SK-N-SH (cell line): ENCODE measurements around the gene NRG3. TPM values are rescaled to one million over a fixed set of nuclear protein-coding genes. Genes with fewer than 3 reads are reported as not detected.

ENCODE experiments used
- CTCF ChIA-PET: fragments of 300-600, 350-600 bp; formaldehyde crosslinking; extraction: SDS; loops from one replicate; lab custom pipeline; 2021; lab: Yijun Ruan, JAX
- POLR2A ChIA-PET: fragments of 350-600 bp; sonication (Branson Sonifier 250); formaldehyde crosslinking; extraction: SDS; loops from one replicate; lab custom pipeline; 2020; ENCODE audit warnings: antibody characterized with exemption, inconsistent platforms; lab: Yijun Ruan, JAX
- DNase-seq: peaks from one replicate; pipeline ENCODE4 v3.0.0; 2012
- H2AFZ ChIP-seq: fragments of 200-600 bp; sonication (generic); 2 replicates; pipeline ENCODE4 v1.8.1; 2016; ENCODE audit warnings: antibody characterized with exemption, mild to moderate bottlenecking, low read depth
- H3F3A ChIP-seq: fragments of 200-600 bp; sonication (generic); replicated peaks from 2 replicates; pipeline ENCODE3; 2016; ENCODE audit warnings: antibody characterized with exemption, mild to moderate bottlenecking; ENCODE audit not compliant: insufficient read depth
- H3K27ac ChIP-seq, 2 experiments: fragments of 200-500 bp in 1 of 2; fragments of 200-600 bp in 1 of 2; sonication (Bioruptor generic) in 1 of 2; sonication (generic), shearing (Covaris generic) in 1 of 2; 2 replicates each; pipeline versions ENCODE4 v1.5.1 to v1.6.1; 2014 to 2016; ENCODE audit warnings: low read depth in 2 of 2, inconsistent platforms in 1 of 2, low read length in 1 of 2, mild to moderate bottlenecking in 1 of 2, mixed read lengths in 1 of 2
- H3K27me3 ChIP-seq: fragments of 200-600 bp; sonication (generic), shearing (Covaris generic); 2 replicates; pipeline ENCODE4 v1.6.1; 2016; ENCODE audit warnings: mixed run types; ENCODE audit not compliant: insufficient read depth
- H3K36me3 ChIP-seq, 2 experiments: fragments of 200-500 bp in 1 of 2; fragments of 200-600 bp in 1 of 2; sonication (Bioruptor generic) in 1 of 2; sonication (generic) in 1 of 2; replicated peaks in 1 of 2; 2 replicates each; pipeline versions ENCODE3 to v1.5.1; 2014 to 2016; ENCODE audit warnings: low read length in 1 of 2, mild to moderate bottlenecking in 1 of 2; ENCODE audit not compliant: insufficient read depth in 2 of 2, control insufficient read depth in 1 of 2
- H3K4me1 ChIP-seq, 2 experiments: fragments of 200-500 bp in 1 of 2; fragments of 200-600 bp in 1 of 2; sonication (Bioruptor generic) in 1 of 2; sonication (generic), shearing (Covaris generic) in 1 of 2; 2 replicates each; pipeline versions ENCODE4 v1.5.1 to v1.6.1; 2014 to 2016; ENCODE audit warnings: low read depth in 1 of 2, low read length in 1 of 2, mixed run types in 1 of 2; ENCODE audit not compliant: insufficient read depth in 2 of 2, control insufficient read depth in 1 of 2
- H3K4me2 ChIP-seq: fragments of 200-600 bp; sonication (generic), shearing (Covaris generic); 2 replicates; pipeline ENCODE4 v1.6.1; 2017; ENCODE audit warnings: mixed run types
- H3K4me3 ChIP-seq, 2 experiments: fragments of 200-500 bp in 1 of 2; fragments of 200-600 bp in 1 of 2; sonication (Bioruptor generic) in 1 of 2; sonication (generic), shearing (Covaris generic) in 1 of 2; 2 replicates each; pipeline versions ENCODE4 v1.5.1 to v1.8.1; 2014 to 2016; ENCODE audit warnings: low read depth in 2 of 2, inconsistent platforms in 1 of 2, low read length in 1 of 2, mild to moderate bottlenecking in 1 of 2, mixed read lengths in 1 of 2, moderate library complexity in 1 of 2
- H3K79me2 ChIP-seq: fragments of 200-600 bp; sonication (generic); 2 replicates; pipeline ENCODE4 v1.8.1; 2017; ENCODE audit warnings: mild to moderate bottlenecking; ENCODE audit not compliant: insufficient read depth
- H3K9ac ChIP-seq: fragments of 200-600 bp; sonication (generic); 2 replicates; pipeline ENCODE4 v1.6.1; 2017; ENCODE audit warnings: mixed run types
- H3K9me2 ChIP-seq: fragments of 200-600 bp; sonication (generic); 2 replicates; pipeline ENCODE4 v1.6.1; 2017; ENCODE audit warnings: mixed run types
- H3K9me3 ChIP-seq: fragments of 200-600 bp; sonication (generic); 2 replicates; pipeline ENCODE4 v1.6.1; 2017; ENCODE audit warnings: mixed run types, mild to moderate bottlenecking, moderate library complexity
- H4K20me1 ChIP-seq: fragments of 200-600 bp; sonication (generic); 2 replicates; pipeline ENCODE4 v1.6.1; 2017; ENCODE audit warnings: mild to moderate bottlenecking, mixed run types; ENCODE audit not compliant: insufficient read depth
- CTCF ChIP-seq: fragments of 200-600 bp; sonication (generic); IDR thresholded peaks from 2 replicates; pipeline ENCODE4 v1.6.1; 2017; ENCODE audit warnings: antibody characterized with exemption, mild to moderate bottlenecking, moderate library complexity
- NFIC ChIP-seq: IDR thresholded peaks from 2 replicates; pipeline ENCODE4 v1.4.0; 2012; ENCODE audit warnings: borderline replicate concordance
- NRF1 ChIP-seq: IDR thresholded peaks from 2 replicates; pipeline ENCODE4 v1.6.1; 2012; ENCODE audit warnings: low read depth, mild to moderate bottlenecking, low read length
- TEAD4 ChIP-seq: IDR thresholded peaks from 2 replicates; pipeline ENCODE4 v1.4.0; 2012; ENCODE audit warnings: mild to moderate bottlenecking, borderline replicate concordance; ENCODE audit not compliant: insufficient read depth
- USF2 ChIP-seq: fragments of 150-350 bp; IDR thresholded peaks from 2 replicates; pipeline ENCODE4 v1.6.1; 2017; ENCODE audit warnings: antibody characterized with exemption, low read length, low read depth, borderline replicate concordance
- WGBS: methylation state at CpG from one replicate; pipeline ENCODE4 v1.1.6; 2017; ENCODE audit warnings: low lambda C conversion rate; 5-methylcytosine and 5-hydroxymethylcytosine counted together
- polyA plus RNA-seq, 3 experiments: library from polyadenylated mRNA; depleted of rRNA; stranded (reverse); fragments of >200 nt; gene quantifications; 2 replicates each; pipeline ENCODE4 v1.2.3, GENCODE V29; 2012
- small RNA-seq, 7 experiments: library from RNA; depleted of rRNA; stranded (forward); fragments of <200 nt; gene quantifications; one replicate each; pipeline ENCODE3, GENCODE V24; 2012

NRG3 gene
- polyA plus RNA-seq, 1 of the 3 experiments (the other 2 are of a cell fraction), result 0.03 TPM

GRCh38 chr10:83023662-83024061 is 1148.7 kb downstream of the NRG3 start:
- Histone ChIP-seq H4K20me1 (no peaks in the 10 kb centered on the region), H3K9ac (no peak overlapping the region), H3K79me2 (no peaks in the 10 kb centered on the region), H3K27ac (no peak overlapping the region), H3K4me3 (no peak overlapping the region)
- POLR2A ChIA-PET, result no interaction called here
- TF ChIP-seq NFIC (0 out of 2 replicates have a peak, but pooled peaks have one; percentile 16), TEAD4 (no peak), CTCF (no peak), NRF1 (no peak), USF2 (no peak)
- TF ChIP-seq, all 33 proteins: peak for 1
- DNase-seq, result no peak
- Histone ChIP-seq H3K9me3 (no peaks in the 10 kb centered on the region), H3K36me3 (no peaks in the 10 kb centered on the region), H3K27me3 (no peaks in the 10 kb centered on the region), H2AFZ (no peak overlapping the region; the same call in 1 of the 2 replicates), H3K4me2 (no peak overlapping the region), H3K9me2 (no peaks in the 10 kb centered on the region), H3F3A (no peaks in the 10 kb centered on the region), H3K4me1 (no peaks in the 10 kb centered on the region)
- WGBS, result 26% methylated on average over 2 of the region's 2 CpGs
- CTCF ChIA-PET, result no interaction called here

Small RNA genes lying within 50 kb of the gene (small RNA-seq; reads per million reads assigned to genes)
- gene RNU6-441P, result 0 reads per million in 7 experiments
